GM21528 (cell line): ENCODE data around the gene TERT.
"Not testable (repeated sequence)": the region's sequence is repeated elsewhere in the genome, so short reads cannot be mapped to it uniquely, and the experiment has no call there.

Experiments
- ATAC-seq: cut with Tn5 transposase; IDR thresholded peaks from one replicate; pipeline ENCODE4 v1.9.1; 2021; ENCODE audit warnings: mild to moderate bottlenecking, moderate library complexity; ENCODE audit not compliant: unreplicated experiment, low FRiP score

The TERT gene

DNA sequence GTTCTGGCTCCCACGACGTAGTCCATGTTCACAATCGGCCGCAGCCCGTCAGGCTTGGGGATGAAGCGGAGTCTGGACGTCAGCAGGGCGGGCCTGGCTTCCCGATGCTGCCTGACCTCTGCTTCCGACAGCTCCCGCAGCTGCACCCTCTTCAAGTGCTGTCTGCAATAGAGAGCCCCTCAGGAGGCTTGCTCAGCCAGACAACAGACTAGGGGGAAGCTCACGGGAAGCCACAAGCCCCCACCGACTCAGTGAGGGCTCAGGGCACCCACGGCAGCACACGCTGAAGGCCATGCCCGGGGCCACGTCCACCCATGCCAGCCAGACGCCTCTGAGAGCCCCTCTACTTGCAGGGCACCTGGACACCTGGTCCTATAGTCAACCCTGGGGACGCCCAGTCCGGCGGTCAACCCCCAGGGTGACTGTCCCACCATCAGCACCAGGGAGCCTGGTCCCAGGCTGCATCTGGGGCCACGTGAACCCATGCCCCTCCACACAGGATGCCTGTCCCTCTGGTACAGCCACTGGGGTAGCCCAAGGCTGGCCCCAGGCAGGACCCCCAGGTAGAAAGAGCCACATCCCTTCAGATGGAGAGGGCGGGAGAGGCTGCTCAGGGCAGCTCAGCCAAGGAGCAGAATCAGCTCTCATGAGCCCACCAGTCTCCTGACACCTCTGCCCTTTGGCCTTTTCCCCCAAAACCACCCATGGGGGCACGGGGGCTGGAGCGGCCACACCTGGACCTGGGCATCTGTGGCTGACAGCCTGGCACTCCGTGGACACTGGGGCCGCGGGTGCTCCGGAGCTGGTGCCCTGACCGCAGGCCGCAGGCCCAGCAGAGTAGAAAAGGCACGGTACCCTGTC is 14.5 kb downstream of the TERT start:
- ATAC-seq = no peak

DNA sequence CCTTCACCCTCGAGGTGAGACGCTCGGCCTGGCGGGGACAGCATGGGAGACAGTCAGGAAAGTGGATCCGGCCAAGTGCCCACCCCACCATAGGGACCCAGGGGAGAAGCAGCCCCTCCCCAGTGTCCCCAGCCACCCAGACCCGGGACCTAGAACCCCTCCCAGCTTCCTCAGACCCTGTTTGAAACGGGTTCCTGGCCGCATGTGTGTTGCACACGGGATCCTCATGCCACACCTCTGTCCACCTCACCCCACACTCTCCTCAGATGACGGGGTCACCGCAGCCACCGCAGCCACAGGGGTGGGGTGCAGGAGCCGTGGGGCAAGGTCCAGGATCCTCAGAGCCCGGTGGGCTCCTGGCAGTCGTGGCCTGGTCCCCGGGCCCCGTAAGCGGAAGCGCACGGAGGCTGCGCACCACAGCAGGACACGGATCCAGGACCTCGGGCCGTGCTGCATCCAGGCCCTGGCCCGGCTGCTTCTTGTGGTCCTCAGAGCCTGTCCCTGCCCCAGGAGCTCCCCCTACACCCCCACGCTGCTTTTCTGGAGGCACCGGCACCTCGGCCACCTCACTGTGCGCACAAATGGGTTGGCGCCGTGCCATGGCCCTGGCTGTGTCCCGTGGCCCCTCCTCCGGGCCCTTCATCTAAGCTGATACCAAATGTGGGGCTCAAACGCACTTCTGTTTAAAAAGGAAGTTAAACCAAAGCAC is 15.3 kb downstream of the TERT start:
- no peak for ATAC-seq

- ATAC-seq = no peak
Observed at GRCh38 chr5:1278656-1279442, 16.0 kb downstream of the TERT start.

GRCh38 chr5:1278216-1278615 is 16.7 kb downstream of the TERT start:
- no peak for ATAC-seq

DNA sequence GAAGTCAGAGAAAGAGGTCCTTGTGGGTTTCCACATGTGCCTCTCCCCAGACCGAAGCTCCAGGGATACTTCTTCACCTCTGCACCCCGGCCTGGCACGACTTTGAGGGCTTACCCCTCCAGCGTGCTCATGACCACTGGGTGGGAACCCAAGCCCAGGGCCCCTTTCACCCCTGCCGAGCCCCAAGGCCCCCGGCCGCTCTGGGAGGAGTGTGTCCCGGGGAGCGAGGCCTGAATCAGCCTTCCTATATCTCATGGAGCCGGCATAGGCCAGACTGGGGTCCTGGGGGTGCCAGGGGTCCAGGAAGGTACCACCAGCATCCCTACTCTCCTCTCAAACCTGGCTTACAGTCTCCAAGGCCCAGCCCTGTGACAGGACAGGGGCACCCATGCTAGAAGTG is 17.1 kb downstream of the TERT start:
- ATAC-seq = no peak

DNA sequence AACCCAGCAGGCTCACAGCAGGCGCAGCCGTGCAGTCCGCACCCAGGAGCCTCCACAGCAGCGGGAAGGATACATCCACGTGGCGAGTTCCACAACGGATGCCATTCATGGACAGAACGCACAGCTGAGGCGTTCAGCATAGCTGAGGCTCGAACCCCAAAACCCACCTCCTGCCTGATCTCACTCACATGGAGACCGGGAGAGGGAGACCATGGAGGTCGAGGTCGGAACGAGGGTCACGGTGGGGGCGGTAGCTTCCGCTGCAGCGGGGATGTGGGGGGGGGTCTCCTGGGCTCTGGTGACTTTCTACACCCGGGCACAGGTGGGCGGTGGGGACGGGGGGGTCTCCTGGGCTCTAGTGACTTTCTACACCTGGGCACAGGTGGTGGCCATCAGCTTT is 17.5 kb downstream of the TERT start:
- no peak for ATAC-seq

- no peak for ATAC-seq
Observed at GRCh38 chr5:1276930-1277329, 17.9 kb downstream of the TERT start.

DNA sequence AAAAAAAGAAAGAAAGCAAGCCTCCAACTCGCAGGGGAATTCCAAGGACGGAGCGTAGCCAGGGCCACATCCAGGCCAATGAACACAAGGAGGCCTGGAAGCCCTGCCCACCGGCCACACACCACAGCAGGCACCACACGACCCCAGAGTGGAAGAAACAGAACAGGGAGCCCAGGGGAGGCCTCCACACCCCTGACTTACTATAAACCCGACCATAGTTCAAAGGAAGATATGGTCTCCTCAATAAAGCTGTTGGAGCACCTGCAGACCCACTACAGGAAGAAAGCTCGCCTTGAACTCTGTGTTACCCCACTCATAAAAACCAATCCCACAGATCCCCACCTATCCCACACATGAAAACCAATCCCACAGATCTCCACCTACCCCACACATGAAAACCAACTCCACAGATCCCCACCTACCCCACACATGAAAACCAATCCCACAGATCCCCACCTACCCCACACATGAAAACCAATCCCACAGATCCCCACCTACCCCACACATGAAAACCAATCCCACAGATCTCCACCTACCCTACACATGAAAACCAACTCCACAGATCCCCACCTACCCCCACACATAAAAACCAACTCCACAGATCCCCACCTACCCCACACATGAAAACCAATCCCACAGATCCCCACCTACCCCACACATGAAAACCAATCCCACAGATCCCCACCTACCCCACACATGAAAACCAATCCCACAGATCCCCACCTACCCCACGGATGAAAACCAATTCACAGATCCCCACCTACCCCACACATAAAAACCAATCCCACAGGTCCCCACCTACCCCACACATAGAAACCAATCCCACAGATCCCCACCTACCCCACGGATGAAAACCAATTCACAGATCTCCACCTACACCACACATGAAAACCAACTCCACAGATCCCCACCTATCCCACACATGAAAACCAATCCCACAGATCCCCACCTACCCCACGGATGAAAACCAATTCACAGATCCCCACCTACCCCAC is 19.2 kb downstream of the TERT start:
- ATAC-seq = not testable (repeated sequence)

GRCh38 chr5:1274471-1274870 is 20.4 kb downstream of the TERT start:
- ATAC-seq = no peak

DNA sequence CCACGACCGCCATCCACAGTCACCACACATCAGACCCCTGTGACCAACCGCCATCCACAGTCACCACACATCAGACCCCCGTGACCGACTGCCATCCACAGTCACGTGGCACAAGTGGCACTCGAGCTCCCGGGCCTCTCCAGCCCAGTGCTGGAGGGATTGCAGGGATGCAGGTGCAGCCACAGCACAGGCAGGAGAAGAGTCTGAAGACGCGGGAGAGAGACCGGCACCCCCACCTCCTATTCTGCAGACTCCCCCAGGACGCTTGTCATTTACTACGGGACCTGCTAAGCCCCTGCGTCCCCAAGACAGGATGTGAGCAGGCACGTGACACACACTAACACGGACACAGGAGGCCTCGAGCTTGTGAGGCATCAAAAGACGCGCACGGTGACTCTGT is 21.1 kb downstream of the TERT start:
- ATAC-seq = no peak

DNA sequence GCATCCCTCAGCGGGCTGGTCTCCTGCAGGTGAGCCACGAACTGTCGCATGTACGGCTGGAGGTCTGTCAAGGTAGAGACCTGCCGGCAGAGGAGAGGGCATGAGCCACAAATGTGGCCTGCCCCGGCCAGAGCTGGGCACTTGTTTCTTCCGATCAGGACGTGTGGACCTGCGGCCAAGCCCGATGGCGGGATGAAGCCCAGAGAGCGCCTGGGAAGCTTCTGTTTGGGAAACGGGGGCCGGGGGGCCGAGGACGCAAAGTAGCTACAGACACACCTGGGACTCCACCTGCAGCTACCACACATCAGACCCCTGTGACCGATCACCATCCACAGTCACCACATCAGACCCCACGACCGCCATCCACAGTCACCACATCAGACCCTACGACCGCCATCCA is 22.7 kb downstream of the TERT start:
- ATAC-seq = no peak

GRCh38 chr5:1270933-1271914 is 23.6 kb downstream of the TERT start:
- ATAC-seq = no peak

- ATAC-seq = no peak
Observed at GRCh38 chr5:1270426-1270825, 24.4 kb downstream of the TERT start.

- no peak for ATAC-seq
Observed at GRCh38 chr5:1268666-1269065, 26.2 kb downstream of the TERT start.

GRCh38 chr5:1268056-1268455 is 26.8 kb downstream of the TERT start:
- no peak for ATAC-seq

- ATAC-seq = not testable (repeated sequence)
Observed at GRCh38 chr5:1267464-1267863, 27.4 kb downstream of the TERT start.

- no peak for ATAC-seq
Observed at GRCh38 chr5:1266791-1267190, 28.1 kb downstream of the TERT start.

GRCh38 chr5:1265461-1266455 is 29.1 kb downstream of the TERT start:
- no peak for ATAC-seq
